Stimulated activated CD4-positive, alpha-beta T cell treated with anti-CD3 and anti-CD28 coated beads, Interleukin-15, amount 100 ng/mL, for 48 hours (primary cell): ENCODE data around the gene RGCC.

Source experiments
- DNase-seq, 2 donors: peaks; one replicate each; pipeline ENCODE4 v3.0.0-alpha.2; 2020; ENCODE audit warnings: low read depth in 2 of 2

Gene RGCC

GRCh38 chr13:41453620-41454019 is 3.7 kb upstream of the RGCC start:
- DNase-seq = no peak

- DNase-seq = no peak
Observed at GRCh38 chr13:41454170-41454569, 3.2 kb upstream of the RGCC start.

- no peak for DNase-seq
Observed at GRCh38 chr13:41455725-41456419, 1.5 kb upstream of the RGCC start.

GRCh38 chr13:41457589-41458186 is 338 bp downstream of the RGCC start:
- DNase-seq = no peak

- peak in 1 of 2 donors; percentile 42 for DNase-seq
Observed at GRCh38 chr13:41458187-41458760, 924 bp downstream of the RGCC start.

GRCh38 chr13:41458761-41459431 is 1.5 kb downstream of the RGCC start:
- no peak for DNase-seq

GRCh38 chr13:41459432-41460073 is 2.2 kb downstream of the RGCC start:
- DNase-seq = no peak

GRCh38 chr13:41460074-41460465 is 2.7 kb downstream of the RGCC start:
- DNase-seq = no peak

GRCh38 chr13:41460930-41461329 is 3.6 kb downstream of the RGCC start:
- no peak for DNase-seq

- DNase-seq = no peak
Observed at GRCh38 chr13:41461527-41462139, 4.3 kb downstream of the RGCC start.

- DNase-seq = no peak
Observed at GRCh38 chr13:41462427-41462826, 5.1 kb downstream of the RGCC start.

- DNase-seq = peak in 1 of 2 donors; percentile 43
Observed at GRCh38 chr13:41463838-41464602, 6.7 kb downstream of the RGCC start.

GRCh38 chr13:41465241-41465847 is 8.0 kb downstream of the RGCC start:
- peak; percentile 85 to 86 for DNase-seq

- DNase-seq = no peak
Observed at GRCh38 chr13:41465898-41466320, 8.6 kb downstream of the RGCC start.

GRCh38 chr13:41467425-41467945 is 10.1 kb downstream of the RGCC start:
- no peak for DNase-seq

- DNase-seq = no peak
Observed at GRCh38 chr13:41468631-41469030, 11.3 kb downstream of the RGCC start.

GRCh38 chr13:41470196-41470595 is 12.8 kb downstream of the RGCC start:
- DNase-seq = peak in 1 of 2 donors; percentile 47

- no peak for DNase-seq
Observed at GRCh38 chr13:41471785-41472184, 14.4 kb downstream of the RGCC start.

GRCh38 chr13:41487222-41487621 is 29.9 kb downstream of the RGCC start:
- no peak for DNase-seq

- DNase-seq = no peak
Observed at GRCh38 chr13:41488124-41488523, 30.8 kb downstream of the RGCC start.
